Hepatocyte (in vitro differentiated cells): ENCODE results near the gene TNFSF15. TPM values are rescaled to one million over a fixed set of nuclear protein-coding genes. Genes with fewer than 3 reads are reported as not detected.

Experiments
- DNase-seq: peaks from one replicate; pipeline ENCODE4 v3.0.0-alpha.2; 2016; ENCODE audit warnings: low spot score
- H2AFZ ChIP-seq: fragments of 200-600 bp; sonication (generic); 2 replicates; pipeline ENCODE4 v1.6.0; 2016; ENCODE audit warnings: antibody characterized with exemption, mild to moderate bottlenecking
- H3K27ac ChIP-seq: fragments of 200-600 bp; sonication (generic); 2 replicates; pipeline ENCODE4 v1.5.1; 2016; ENCODE audit warnings: mild to moderate bottlenecking
- H3K27me3 ChIP-seq: fragments of 200-600 bp; sonication (generic); 2 replicates; pipeline ENCODE4 v1.6.1; 2016
- H3K36me3 ChIP-seq: fragments of 200-600 bp; sonication (generic); replicated peaks from 2 replicates; pipeline ENCODE4 v1.5.1; 2016; ENCODE audit warnings: low read depth; ENCODE audit not compliant: insufficient read depth
- H3K4me1 ChIP-seq: fragments of 200-600 bp; sonication (generic); 2 replicates; pipeline ENCODE4 v1.5.1; 2016; ENCODE audit warnings: mild to moderate bottlenecking, moderate library complexity; ENCODE audit not compliant: insufficient read depth
- H3K4me2 ChIP-seq: fragments of 200-600 bp; sonication (generic); 2 replicates; pipeline ENCODE4 v1.6.0; 2016
- H3K4me3 ChIP-seq: fragments of 200-600 bp; sonication (generic); 2 replicates; pipeline ENCODE4 v1.5.1; 2016; ENCODE audit warnings: mild to moderate bottlenecking
- H3K79me2 ChIP-seq: fragments of 200-600 bp; sonication (generic); 2 replicates; pipeline ENCODE4 v1.6.0; 2017; ENCODE audit warnings: mild to moderate bottlenecking
- H3K9me2 ChIP-seq: fragments of 200-600 bp; sonication (generic); replicated peaks from 2 replicates; pipeline ENCODE4 v1.6.0; 2017; ENCODE audit warnings: mild to moderate bottlenecking; ENCODE audit not compliant: insufficient read depth
- H3K9me3 ChIP-seq: fragments of 200-600 bp; sonication (generic); 2 replicates; pipeline ENCODE4 v1.5.1; 2016; ENCODE audit warnings: low read depth, mild to moderate bottlenecking
- H4K20me1 ChIP-seq: fragments of 200-600 bp; sonication (generic); 2 replicates; pipeline ENCODE4 v1.6.0; 2016; ENCODE audit warnings: mild to moderate bottlenecking; ENCODE audit not compliant: insufficient read depth, poor library complexity, severe bottlenecking
- CTCF ChIP-seq: fragments of 200-600 bp; sonication (generic); IDR thresholded peaks from 2 replicates; pipeline ENCODE4 v1.5.1; 2016; ENCODE audit warnings: antibody characterized with exemption, mild to moderate bottlenecking; ENCODE audit not compliant: poor library complexity
- EZH2 ChIP-seq: fragments of 200-600 bp; sonication (generic); IDR thresholded peaks from 2 replicates; pipeline ENCODE4 v1.6.1; 2016; ENCODE audit warnings: antibody characterized with exemption, mild to moderate bottlenecking, borderline replicate concordance
- EZH2phosphoT487 ChIP-seq: fragments of 200-600 bp; sonication (generic); IDR thresholded peaks from one replicate; pipeline ENCODE4 v1.6.1; 2018; ENCODE audit warnings: antibody characterized with exemption, mild to moderate bottlenecking, low read depth, moderate library complexity; ENCODE audit not compliant: unreplicated experiment, severe bottlenecking
- WGBS: methylation state at CpG from one replicate; pipeline ENCODE4 v1.1.6; 2016; ENCODE audit warnings: low lambda C conversion rate; ENCODE audit errors: missing lambda C conversion rate; 5-methylcytosine and 5-hydroxymethylcytosine counted together
- polyA plus RNA-seq: library from polyadenylated mRNA; unstranded; fragments of >200 nt; fragmentation: Nextera tagmentation; extraction: Ambion mirVana; gene quantifications from 2 replicates; pipeline ENCODE4 v1.2.1, GENCODE V29; 2016
- total RNA-seq: library from RNA; depleted of rRNA; stranded (reverse); fragments of >200 nt; gene quantifications from 2 replicates; pipeline ENCODE4 v1.2.3, GENCODE V29; 2014

The TNFSF15 gene
- total and polyA plus RNA-seq, 2 experiments from 2014 or later = 3.3 to 8.5 TPM

GRCh38 chr9:114787214-114787613 lies 18.6 kb downstream of the TNFSF15 start:
- WGBS = 94% methylated on average over 2 of the region's 2 CpGs
- H3K9me2 ChIP-seq = no peaks in the 10 kb centered on the region
- TF ChIP-seq CTCF (no peak), EZH2phosphoT487 (no peak), EZH2 (no peak)
- no peaks in the 10 kb centered on the region for H3K36me3 ChIP-seq
- DNase-seq = no peak
- no peak overlapping the region for H3K4me2 ChIP-seq
- no peak overlapping the region for H3K27ac ChIP-seq
- no peaks in the 10 kb centered on the region for H3K79me2 ChIP-seq
- no peaks in the 10 kb centered on the region for H4K20me1 ChIP-seq
- H3K4me3 ChIP-seq = no peak overlapping the region
- H3K9me3 ChIP-seq = no peaks in the 10 kb centered on the region
- H3K4me1 ChIP-seq = no peaks in the 10 kb centered on the region
- H3K27me3 ChIP-seq = no peaks in the 10 kb centered on the region
- no peak overlapping the region for H2AFZ ChIP-seq

- H3K4me2 ChIP-seq = no peak overlapping the region
- WGBS = 57% methylated on average over 5 of the region's 5 CpGs
- H3K4me1 ChIP-seq = no peaks in the 10 kb centered on the region
- no peaks in the 10 kb centered on the region for H3K79me2 ChIP-seq
- TF ChIP-seq EZH2phosphoT487 (no peak), EZH2 (no peak), CTCF (no peak)
- H4K20me1 ChIP-seq = no peaks in the 10 kb centered on the region
- no peaks in the 10 kb centered on the region for H3K9me2 ChIP-seq
- no peaks in the 10 kb centered on the region for H3K9me3 ChIP-seq
- H2AFZ ChIP-seq = no peak overlapping the region
- H3K27me3 ChIP-seq = no peaks in the 10 kb centered on the region
- H3K4me3 ChIP-seq = no peak overlapping the region
- H3K36me3 ChIP-seq = no peaks in the 10 kb centered on the region
- peak; percentile 34 for DNase-seq
- H3K27ac ChIP-seq = no peak overlapping the region
These were observed 19.8 kb downstream of the TNFSF15 start for GRCh38 chr9:114785866-114786650.

GRCh38 chr9:114784721-114785279 lies 21.0 kb downstream of the TNFSF15 start:
- WGBS = 54% methylated on average over 6 of the region's 6 CpGs
- no peaks in the 10 kb centered on the region for H3K27me3 ChIP-seq
- H3K9me2 ChIP-seq = no peaks in the 10 kb centered on the region
- DNase-seq = no peak
- no peaks in the 10 kb centered on the region for H4K20me1 ChIP-seq
- no peak overlapping the region for H3K27ac ChIP-seq
- H3K4me3 ChIP-seq = no peak overlapping the region
- H2AFZ ChIP-seq = no peak overlapping the region
- no peak overlapping the region for H3K4me2 ChIP-seq
- H3K9me3 ChIP-seq = no peaks in the 10 kb centered on the region
- H3K36me3 ChIP-seq = no peaks in the 10 kb centered on the region
- no peaks in the 10 kb centered on the region for H3K4me1 ChIP-seq
- TF ChIP-seq EZH2phosphoT487 (no peak), EZH2 (no peak)
- no peaks in the 10 kb centered on the region for H3K79me2 ChIP-seq

- no peak overlapping the region for H3K27ac ChIP-seq
- no peaks in the 10 kb centered on the region for H3K9me3 ChIP-seq
- H3K27me3 ChIP-seq = no peaks in the 10 kb centered on the region
- H3K9me2 ChIP-seq = no peaks in the 10 kb centered on the region
- H3K36me3 ChIP-seq = no peaks in the 10 kb centered on the region
- H3K4me3 ChIP-seq = no peak overlapping the region
- no peaks in the 10 kb centered on the region for H3K4me1 ChIP-seq
- TF ChIP-seq EZH2phosphoT487 (no peak), EZH2 (no peak), CTCF (no peak)
- no peak overlapping the region for H2AFZ ChIP-seq
- H3K4me2 ChIP-seq = no peak overlapping the region
- no peaks in the 10 kb centered on the region for H4K20me1 ChIP-seq
- no peaks in the 10 kb centered on the region for H3K79me2 ChIP-seq
- no peak for DNase-seq
These were observed 23.3 kb downstream of the TNFSF15 start for GRCh38 chr9:114782586-114782985.
